ENCODE data around the gene COL5A1.

DNA sequence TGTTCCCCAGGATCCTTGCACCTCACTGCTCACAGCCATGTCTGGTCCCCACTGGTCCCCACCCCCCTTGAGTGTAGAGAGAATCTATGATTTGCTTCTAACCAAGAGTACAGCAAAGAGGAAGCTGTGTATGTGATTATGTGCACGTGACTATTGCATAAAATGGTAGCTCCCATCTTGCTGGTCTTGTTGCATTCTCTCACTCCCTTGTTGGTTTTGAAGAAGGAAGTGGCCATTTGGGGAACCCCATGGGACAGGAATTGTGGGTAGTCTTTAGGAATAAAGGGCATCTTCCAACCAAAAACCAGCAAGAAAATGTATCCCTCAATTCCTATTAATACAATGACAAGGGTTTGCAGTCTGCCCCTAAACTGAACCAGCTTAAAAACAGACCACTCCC, 233.8 kb downstream of the COL5A1 start:
- TF ChIP-seq POLR2A (IDR thresholded peaks at IDR 0.05) = no peak
- TF ChIP-seq, protein P1, sequence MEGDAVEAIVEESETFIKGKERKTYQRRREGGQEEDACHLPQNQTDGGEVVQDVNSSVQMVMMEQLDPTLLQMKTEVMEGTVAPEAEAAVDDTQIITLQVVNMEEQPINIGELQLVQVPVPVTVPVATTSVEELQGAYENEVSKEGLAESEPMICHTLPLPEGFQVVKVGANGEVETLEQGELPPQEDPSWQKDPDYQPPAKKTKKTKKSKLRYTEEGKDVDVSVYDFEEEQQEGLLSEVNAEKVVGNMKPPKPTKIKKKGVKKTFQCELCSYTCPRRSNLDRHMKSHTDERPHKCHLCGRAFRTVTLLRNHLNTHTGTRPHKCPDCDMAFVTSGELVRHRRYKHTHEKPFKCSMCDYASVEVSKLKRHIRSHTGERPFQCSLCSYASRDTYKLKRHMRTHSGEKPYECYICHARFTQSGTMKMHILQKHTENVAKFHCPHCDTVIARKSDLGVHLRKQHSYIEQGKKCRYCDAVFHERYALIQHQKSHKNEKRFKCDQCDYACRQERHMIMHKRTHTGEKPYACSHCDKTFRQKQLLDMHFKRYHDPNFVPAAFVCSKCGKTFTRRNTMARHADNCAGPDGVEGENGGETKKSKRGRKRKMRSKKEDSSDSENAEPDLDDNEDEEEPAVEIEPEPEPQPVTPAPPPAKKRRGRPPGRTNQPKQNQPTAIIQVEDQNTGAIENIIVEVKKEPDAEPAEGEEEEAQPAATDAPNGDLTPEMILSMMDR (IDR thresholded peaks at IDR 0.05 in 4 of 5, conservative IDR thresholded peaks at IDR 0.05 in 1 of 5) = no peak
